PC-9 (cell line): ENCODE measurements around the gene SMIM29. TPM values are rescaled to one million over a fixed set of nuclear protein-coding genes. Genes with fewer than 3 reads are reported as not detected.
A peak's percentile ranks its signal among the peaks of the same experiment; 100 is the strongest.

Experiments used
- BruUV-seq: library from RNA; stranded (reverse); fragments of 400-500 nt; replicated peaks from 2 replicates; lab custom pipeline; 2021; lab: Mats Ljungman, UMichigan
- CTCF ChIA-PET: fragments of 300-600 bp; sonication (Branson Sonifier 250); formaldehyde crosslinking; loops from one replicate; lab custom pipeline; 2022; ENCODE audit warnings: antibody characterized with exemption; lab: Charles Lee
- POLR2A ChIA-PET: fragments of 300-600 bp; sonication (Branson Sonifier 250); formaldehyde crosslinking; loops from one replicate; lab custom pipeline; 2022; ENCODE audit warnings: antibody characterized with exemption; ENCODE audit not compliant: unreplicated experiment; lab: Charles Lee
- DNase-seq, 2 experiments: peaks; one replicate each; pipeline versions ENCODE4 v3.0.0 to v3.0.0-alpha.2; 2015 to 2022; ENCODE audit warnings: mixed read lengths in 1 of 2
- H2AFZ ChIP-seq: fragments of 200-600 bp; sonication (generic); 2 replicates; pipeline ENCODE4 v1.8.1; 2017; ENCODE audit warnings: antibody characterized with exemption
- H3F3A ChIP-seq: fragments of 200-600 bp; sonication (generic); 2 replicates; pipeline ENCODE4 v1.8.1; 2017; ENCODE audit warnings: antibody characterized with exemption, mild to moderate bottlenecking, low read depth; ENCODE audit not compliant: insufficient read depth
- H3K27ac ChIP-seq: fragments of 200-600 bp; sonication (generic); 2 replicates; pipeline ENCODE4 v1.6.1; 2016; ENCODE audit warnings: mixed run types
- H3K27me3 ChIP-seq: fragments of 200-600 bp; sonication (generic); 2 replicates; pipeline ENCODE4 v1.6.1; 2016; ENCODE audit warnings: low read depth, mixed run types; ENCODE audit not compliant: insufficient read depth
- H3K36me3 ChIP-seq: fragments of 200-600 bp; sonication (generic); 2 replicates; pipeline ENCODE4 v1.6.1; 2016; ENCODE audit warnings: low read depth, mixed run types
- H3K4me1 ChIP-seq: fragments of 200-600 bp; sonication (generic); replicated peaks from 2 replicates; pipeline ENCODE4 v1.6.1; 2016; ENCODE audit warnings: mixed run types; ENCODE audit not compliant: insufficient read depth
- H3K4me2 ChIP-seq: fragments of 200-600 bp; sonication (generic); 2 replicates; pipeline ENCODE4 v1.6.1; 2017; ENCODE audit warnings: mixed run types
- H3K4me3 ChIP-seq: fragments of 200-600 bp; sonication (generic); 2 replicates; pipeline ENCODE4 v1.6.1; 2016; ENCODE audit warnings: mixed run types
- H3K79me2 ChIP-seq: fragments of 200-600 bp; sonication (generic); 2 replicates; pipeline ENCODE4 v1.6.1; 2017; ENCODE audit warnings: low read depth, mixed run types
- H3K9me2 ChIP-seq: fragments of 200-600 bp; sonication (generic); 2 replicates; pipeline ENCODE4 v1.8.1; 2017; ENCODE audit warnings: mild to moderate bottlenecking; ENCODE audit not compliant: insufficient read depth
- H3K9me3 ChIP-seq: fragments of 200-600 bp; sonication (generic); 2 replicates; pipeline ENCODE4 v1.8.1; 2016; ENCODE audit warnings: low read depth; ENCODE audit not compliant: insufficient read depth
- H4K20me1 ChIP-seq: fragments of 200-600 bp; sonication (generic); 2 replicates; pipeline ENCODE4 v1.8.1; 2017; ENCODE audit not compliant: insufficient read depth
- CTCF ChIP-seq: fragments of 200-600 bp; sonication (generic); conservative IDR thresholded peaks from 2 replicates; pipeline ENCODE4 v1.6.1; 2017; ENCODE audit warnings: mixed run types, antibody characterized with exemption, mild to moderate bottlenecking, moderate library complexity
- EZH2 ChIP-seq: fragments of 200-600 bp; sonication (generic); IDR thresholded peaks from 2 replicates; pipeline ENCODE4 v1.8.0; 2017; ENCODE audit warnings: antibody characterized with exemption, low read depth
- intact Hi-C: fragments of 100-400 bp; cut with micrococcal nuclease; formaldehyde crosslinking; loops from one replicate; pipeline ENCODE4 v1.10.0; 2022; ENCODE audit not compliant: unreplicated experiment
- total RNA-seq: library from RNA; stranded (reverse); gene quantifications from 2 replicates; pipeline ENCODE4 v1.2.3, GENCODE V29; 2021

SMIM29 gene
- total RNA-seq, 1 experiment from 2014 or later, result 35.2 TPM

GRCh38 chr6:34229877-34230276 is 18.9 kb downstream of the SMIM29 start:
- intact Hi-C loops, result no loop called here
- peaks cover 93% of the 10 kb centered on the region for H3K4me1 ChIP-seq
- H3K4me3 ChIP-seq, result no peak overlapping the region
- H3K27me3 ChIP-seq, result no peaks in the 10 kb centered on the region
- H3K79me2 ChIP-seq, result no peaks in the 10 kb centered on the region
- no peaks in the 10 kb centered on the region; the same call in 1 of the 2 replicates for H3K9me3 ChIP-seq
- no peak for DNase-seq
- no peak overlapping the region for H2AFZ ChIP-seq
- no peaks in the 10 kb centered on the region for H4K20me1 ChIP-seq
- H3K36me3 ChIP-seq, result no peaks in the 10 kb centered on the region
- ChIA-PET POLR2A (interaction anchor here (0.6 kb wide), 1 partner anchor 610 kb away, joined by 8 read pairs; no protein-coding TSS in a partner anchor), CTCF (interaction anchor here (0.7 kb wide), 1 partner anchor 498 kb away, joined by 8 read pairs; no protein-coding TSS in a partner anchor)
- no TSS peak for BruUV-seq
- H3K9me2 ChIP-seq, result no peaks in the 10 kb centered on the region
- peak overlapping the region; percentile 98 for H3K27ac ChIP-seq
- TF ChIP-seq EZH2 (no peak), CTCF (no peak)
- peaks cover 92% of the 10 kb centered on the region for H3F3A ChIP-seq
- H3K4me2 ChIP-seq, result peak overlapping the region; percentile 25

- DNase-seq, result peak; percentile 66 to 91
- H3K27me3 ChIP-seq, result no peaks in the 10 kb centered on the region
- no peak; the same call in 1 of the 2 replicates for TF ChIP-seq CTCF
- no peak for TF ChIP-seq EZH2
- POLR2A ChIA-PET, result interaction anchor here (0.6 to 0.8 kb wide), 2 partner anchors 22 to 497 kb away, joined by 9 to 13 read pairs; no protein-coding TSS in a partner anchor
- no TSS peak for BruUV-seq
- intact Hi-C loops, result no loop called here
- H3K9me3 ChIP-seq, result no peaks in the 10 kb centered on the region; the same call in 1 of the 2 replicates
- no peak overlapping the region for H2AFZ ChIP-seq
- H3K4me3 ChIP-seq, result peak overlapping the region; percentile 16; the same call in 1 of the 2 replicates
- H3K4me1 ChIP-seq, result peaks cover 96% of the 10 kb centered on the region
- no peaks in the 10 kb centered on the region for H3K36me3 ChIP-seq
- H3K79me2 ChIP-seq, result no peaks in the 10 kb centered on the region
- H3K4me2 ChIP-seq, result peak overlapping the region; percentile 62
- H3K9me2 ChIP-seq, result no peaks in the 10 kb centered on the region
- H3K27ac ChIP-seq, result peak overlapping the region; percentile 98
- CTCF ChIA-PET, result interaction anchor here (1.2 kb wide), 1 partner anchor 17 kb away, joined by 5 read pairs; no protein-coding TSS in a partner anchor
- H3F3A ChIP-seq, result peaks cover 83% of the 10 kb centered on the region
- no peaks in the 10 kb centered on the region for H4K20me1 ChIP-seq
Observed at GRCh38 chr6:34227761-34228421, 20.9 kb downstream of the SMIM29 start.

- H3K4me1 ChIP-seq, result peaks cover 87% of the 10 kb centered on the region
- H3K4me2 ChIP-seq, result peak overlapping the region; percentile 62
- no peaks in the 10 kb centered on the region for H3K27me3 ChIP-seq
- H3K9me3 ChIP-seq, result no peaks in the 10 kb centered on the region; the same call in 1 of the 2 replicates
- CTCF ChIA-PET, result interaction anchor here (0.6 to 1.2 kb wide), 2 partner anchors 10 to 18 kb away, joined by 4 to 5 read pairs; no protein-coding TSS in a partner anchor
- TF ChIP-seq CTCF, result no peak
- no peak for TF ChIP-seq EZH2
- peak overlapping the region; percentile 16; the same call in 1 of the 2 replicates for H3K4me3 ChIP-seq
- no peaks in the 10 kb centered on the region for H3K36me3 ChIP-seq
- peaks cover 73% of the 10 kb centered on the region for H3F3A ChIP-seq
- no peaks in the 10 kb centered on the region for H3K79me2 ChIP-seq
- H4K20me1 ChIP-seq, result no peaks in the 10 kb centered on the region
- intact Hi-C loops, result no loop called here
- POLR2A ChIA-PET, result interaction anchor here (0.6 to 0.9 kb wide), 3 partner anchors 10 to 31 kb away, joined by 5 to 13 read pairs (median 12); partner anchors contain the start of gene HMGA1
- no peak overlapping the region for H2AFZ ChIP-seq
- DNase-seq, result peak in 1 of 2 experiments; percentile 33
- no TSS peak for BruUV-seq
- peak overlapping the region; percentile 98 for H3K27ac ChIP-seq
- no peaks in the 10 kb centered on the region for H3K9me2 ChIP-seq
Observed at GRCh38 chr6:34226731-34227586, 21.8 kb downstream of the SMIM29 start.
